ENCODE measurements around the gene RBBP9. TPM values are rescaled to one million over a fixed set of nuclear protein-coding genes. Genes with fewer than 3 reads are reported as not detected.
"Not testable (repeated sequence)": the region's sequence is repeated elsewhere in the genome, so short reads cannot be mapped to it uniquely, and the experiment has no call there.

Gene RBBP9
- total and polyA plus RNA-seq, 2 experiments from 2014 or later = 11.3 to 29.9 TPM

DNA sequence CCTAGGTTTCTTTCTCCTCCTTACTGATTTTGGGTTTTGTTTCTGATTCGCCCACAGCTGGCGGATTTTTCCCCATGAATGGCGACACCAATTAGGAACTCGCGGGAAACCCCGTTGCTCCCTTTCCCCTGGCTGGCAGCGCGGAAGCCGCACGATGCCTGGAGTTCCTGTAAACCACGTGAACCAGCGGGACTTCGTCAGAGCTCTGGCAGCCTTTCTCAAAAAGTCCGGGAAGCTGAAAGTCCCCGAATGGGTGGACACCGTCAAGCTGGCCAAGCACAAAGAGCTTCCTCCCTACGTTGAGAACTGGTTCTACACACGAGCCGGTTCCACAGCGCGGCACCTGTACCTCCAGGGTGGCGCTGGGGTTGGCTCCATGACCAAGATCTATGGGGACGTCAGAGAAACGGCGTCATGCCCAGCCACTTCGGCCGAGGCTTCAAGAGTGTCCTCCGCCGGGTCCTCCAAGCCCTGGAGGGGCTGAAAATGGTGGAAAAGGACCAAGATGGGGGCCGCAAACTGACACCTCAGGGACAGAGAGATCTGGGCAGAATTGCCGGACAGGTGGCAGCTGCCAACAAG, 7.5 kb upstream of the RBBP9 start:
- DNase-seq = peak; percentile 56
- no peaks in the 10 kb centered on the region for H3K9me3 ChIP-seq (ENCODE audit: low read depth)
- WGBS, 2 experiments (ENCODE audit: low coverage in 1 of 2, low lambda C conversion rate in 2 of 2, missing lambda C conversion rate in 2 of 2) = 38 to 54% methylated on average over 31 of the region's 31 CpGs
- H3K4me3 ChIP-seq = peak overlapping the region; percentile 56
- peak overlapping the region; percentile 62 for H3K4me2 ChIP-seq (ENCODE audit: unreplicated experiment)
- H3K79me2 ChIP-seq (ENCODE audit: insufficient read depth) = peaks cover 18% of the 10 kb centered on the region
- H3K4me1 ChIP-seq (ENCODE audit: insufficient read depth) = no peaks in the 10 kb centered on the region; the same call in 1 of the 2 replicates
- H4K20me1 ChIP-seq (ENCODE audit: insufficient read depth) = no peaks in the 10 kb centered on the region
- no peaks in the 10 kb centered on the region for H3K27me3 ChIP-seq (replicated peaks; ENCODE audit: insufficient read depth)
- no peaks in the 10 kb centered on the region for H3K9me2 ChIP-seq (ENCODE audit: insufficient read depth)
- 0 out of 2 replicates have a peak, but pooled peaks cover under 1% of the 10 kb centered on the region for H3K36me3 ChIP-seq (ENCODE audit: low read depth)
- peak overlapping the region; percentile 38; the same call in 1 of the 2 replicates for H3K9ac ChIP-seq
- no peak for TF ChIP-seq EZH2phosphoT487 (IDR thresholded peaks at IDR 0.05; ENCODE audit: insufficient read depth, low read depth)
- TF ChIP-seq EZH2 (IDR thresholded peaks at IDR 0.05; ENCODE audit: insufficient read depth, poor library complexity, severe bottlenecking) = no peak
- in situ Hi-C loops (cut with MboI) = no loop called here
- no peak overlapping the region for H3K27ac ChIP-seq
- no peaks in the 10 kb centered on the region for H3F3A ChIP-seq (ENCODE audit: insufficient read depth)
- peak overlapping the region; percentile 89 for H2AFZ ChIP-seq

- H3K9me2 ChIP-seq (ENCODE audit: insufficient read depth); H3K4me3 ChIP-seq; H3K27me3 ChIP-seq (replicated peaks; ENCODE audit: insufficient read depth); DNase-seq; H3K9me3 ChIP-seq (ENCODE audit: low read depth); H3K36me3 ChIP-seq (ENCODE audit: low read depth); H3F3A ChIP-seq (ENCODE audit: insufficient read depth); H4K20me1 ChIP-seq (ENCODE audit: insufficient read depth); H3K9ac ChIP-seq; H3K4me2 ChIP-seq (ENCODE audit: unreplicated experiment); H3K4me1 ChIP-seq (ENCODE audit: insufficient read depth); in situ Hi-C loops (cut with MboI); H3K27ac ChIP-seq; H3K79me2 ChIP-seq (ENCODE audit: insufficient read depth): not testable (repeated sequence)
- WGBS, 2 experiments (ENCODE audit: low coverage in 1 of 2, low lambda C conversion rate in 2 of 2, missing lambda C conversion rate in 2 of 2) = 53 to 58% methylated on average over 1 of the region's 1 CpG
- peak overlapping the region; percentile 45; the same call in 1 of the 2 replicates for H2AFZ ChIP-seq
These were observed 4.6 kb upstream of the RBBP9 start for GRCh38 chr20:18501672-18502071.

GRCh38 chr20:18497603-18498002, 578 bp upstream of the RBBP9 start:
- no peaks in the 10 kb centered on the region for H3F3A ChIP-seq (ENCODE audit: insufficient read depth)
- H3K4me2 ChIP-seq (ENCODE audit: unreplicated experiment) = peak overlapping the region; percentile 96
- H3K36me3 ChIP-seq (ENCODE audit: low read depth) = no peaks in the 10 kb centered on the region
- no peak for TF ChIP-seq EZH2phosphoT487 (IDR thresholded peaks at IDR 0.05; ENCODE audit: insufficient read depth, low read depth)
- TF ChIP-seq EZH2 (IDR thresholded peaks at IDR 0.05; ENCODE audit: insufficient read depth, poor library complexity, severe bottlenecking) = no peak
- H4K20me1 ChIP-seq (ENCODE audit: insufficient read depth) = no peaks in the 10 kb centered on the region
- no peaks in the 10 kb centered on the region for H3K27me3 ChIP-seq (replicated peaks; ENCODE audit: insufficient read depth)
- peaks cover 13% of the 10 kb centered on the region for H3K79me2 ChIP-seq (ENCODE audit: insufficient read depth)
- H3K9me3 ChIP-seq (ENCODE audit: low read depth) = no peaks in the 10 kb centered on the region
- DNase-seq = no peak
- 0 out of 2 replicates have a peak, but pooled peaks cover 10% of the 10 kb centered on the region for H3K4me1 ChIP-seq (ENCODE audit: insufficient read depth)
- in situ Hi-C loops (cut with MboI) = no loop called here
- H3K27ac ChIP-seq = no peak overlapping the region; the same call in 1 of the 2 replicates
- H3K9me2 ChIP-seq (ENCODE audit: insufficient read depth) = no peaks in the 10 kb centered on the region
- WGBS, 2 experiments (ENCODE audit: low coverage in 1 of 2, low lambda C conversion rate in 2 of 2, missing lambda C conversion rate in 2 of 2) = 88 to 95% methylated on average over 3 of the region's 3 CpGs
- H3K9ac ChIP-seq = peak overlapping the region; percentile 81; the same call in 1 of the 2 replicates
- peak overlapping the region; percentile 99 for H2AFZ ChIP-seq
- H3K4me3 ChIP-seq = peak overlapping the region; percentile 99

DNA sequence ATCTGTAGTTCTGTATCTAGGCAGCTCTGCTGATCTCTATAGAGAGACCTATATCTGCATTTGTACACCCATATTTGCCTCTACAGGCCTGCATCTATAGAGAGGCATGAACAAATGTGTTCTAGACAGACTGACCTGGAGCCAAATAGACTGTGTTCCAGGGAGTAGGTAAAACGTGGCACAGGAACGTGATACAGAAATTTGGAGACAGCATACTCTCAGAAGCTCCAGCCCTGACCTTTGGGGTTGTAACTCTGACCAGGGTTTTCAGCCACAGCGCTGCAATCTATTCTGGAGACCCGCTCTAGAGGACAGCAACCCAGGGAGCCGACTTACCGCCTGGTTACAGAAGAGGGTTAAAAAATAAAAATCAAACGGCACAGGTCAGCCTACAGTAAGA, 983 bp downstream of the RBBP9 start:
- peak; percentile 16 for DNase-seq

More for the DNA sequence above, 983 bp downstream of the RBBP9 start:
- Histone ChIP-seq H3K4me1 (ENCODE audit: insufficient read depth) (0 out of 2 replicates have a peak, but pooled peaks cover 10% of the 10 kb centered on the region), H3K9ac (peak overlapping the region; percentile 81), H3F3A (ENCODE audit: insufficient read depth) (no peaks in the 10 kb centered on the region), H4K20me1 (ENCODE audit: insufficient read depth) (no peaks in the 10 kb centered on the region), H3K79me2 (ENCODE audit: insufficient read depth) (peaks cover 13% of the 10 kb centered on the region), H3K27me3 (replicated peaks; ENCODE audit: insufficient read depth) (no peaks in the 10 kb centered on the region), H3K4me2 (ENCODE audit: unreplicated experiment) (peak overlapping the region; percentile 96), H3K9me2 (ENCODE audit: insufficient read depth) (no peaks in the 10 kb centered on the region), H3K9me3 (ENCODE audit: low read depth) (no peaks in the 10 kb centered on the region), H3K4me3 (peak overlapping the region; percentile 99), H2AFZ (peak overlapping the region; percentile 99), H3K27ac (no peak overlapping the region), H3K36me3 (ENCODE audit: low read depth) (no peaks in the 10 kb centered on the region)
- in situ Hi-C loops (cut with MboI) = no loop called here
- WGBS, 2 experiments (ENCODE audit: low coverage in 1 of 2, low lambda C conversion rate in 2 of 2, missing lambda C conversion rate in 2 of 2) = 17 to 20% methylated on average over 7 of the region's 7 CpGs
- TF ChIP-seq EZH2phosphoT487 (IDR thresholded peaks at IDR 0.05; ENCODE audit: insufficient read depth, low read depth) (no peak), EZH2 (IDR thresholded peaks at IDR 0.05; ENCODE audit: insufficient read depth, poor library complexity, severe bottlenecking) (no peak)
